PFSK-1 (cell line): ENCODE measurements around the gene TMLHE.

Experiments
- FOXP2 ChIP-seq: optimal IDR thresholded peaks from 2 replicates; pipeline ENCODE3; 2011; ENCODE audit warnings: borderline replicate concordance, control low read depth, inconsistent platforms; ENCODE audit not compliant: insufficient read depth; ENCODE audit errors: extremely low read length, extremely low read depth
- POLR2AphosphoS5 ChIP-seq: IDR thresholded peaks from 2 replicates; pipeline ENCODE4 v1.6.1; 2012; ENCODE audit warnings: low read depth, mild to moderate bottlenecking, control low read depth, low read length, moderate library complexity
- REST ChIP-seq, 2 experiments: IDR thresholded peaks; 2 replicates each; pipeline versions ENCODE4 v1.6.1 to v1.8.0; 2011 to 2012; ENCODE audit warnings: low read depth in 2 of 2, low read length in 2 of 2, control low read depth in 1 of 2, inconsistent platforms in 1 of 2, mild to moderate bottlenecking in 1 of 2, moderate library complexity in 1 of 2; ENCODE audit not compliant: insufficient read depth in 1 of 2
- SIN3A ChIP-seq: IDR thresholded peaks from 2 replicates; pipeline ENCODE4 v1.6.1; 2012; ENCODE audit warnings: mild to moderate bottlenecking, low read length, moderate library complexity, borderline replicate concordance; ENCODE audit not compliant: insufficient read depth
- TAF1 ChIP-seq: IDR thresholded peaks from 2 replicates; pipeline ENCODE4 v1.6.1; 2012; ENCODE audit warnings: low read length, control low read depth, borderline replicate concordance; ENCODE audit not compliant: insufficient read depth

GRCh38 chrX:155592331-155592730 is 20.4 kb downstream of the TMLHE start:
- TF ChIP-seq REST (IDR thresholded peaks at IDR 0.05; ENCODE audit: insufficient read depth in 1 of 2, low read depth in 2 of 2, low read length in 2 of 2) (no peak), POLR2AphosphoS5 (no peak), TAF1 (no peak), SIN3A (no peak), FOXP2 (no peak)
